HL-60 (cell line): Measurements from ENCODE around the gene HYDIN.

Experiments used
- GABPA ChIP-seq: IDR thresholded peaks from 2 replicates; pipeline ENCODE4 v1.6.1; 2012; ENCODE audit warnings: low read depth
- POLR2AphosphoS5 ChIP-seq: IDR thresholded peaks from 2 replicates; pipeline ENCODE4 v1.6.1; 2012; ENCODE audit warnings: low read depth
- TF ChIP-seq, protein P1 (sequence below): IDR thresholded peaks from one replicate; pipeline ENCODE4 v1.5.1; 2011; ENCODE audit warnings: low read length, control low read depth, inconsistent platforms; ENCODE audit not compliant: insufficient read depth
- TF ChIP-seq, protein P2 (sequence below): IDR thresholded peaks from 2 replicates; pipeline ENCODE4 v1.6.1; 2012; ENCODE audit warnings: low read depth; ENCODE audit not compliant: insufficient replicate concordance

- TF ChIP-seq, protein P1, sequence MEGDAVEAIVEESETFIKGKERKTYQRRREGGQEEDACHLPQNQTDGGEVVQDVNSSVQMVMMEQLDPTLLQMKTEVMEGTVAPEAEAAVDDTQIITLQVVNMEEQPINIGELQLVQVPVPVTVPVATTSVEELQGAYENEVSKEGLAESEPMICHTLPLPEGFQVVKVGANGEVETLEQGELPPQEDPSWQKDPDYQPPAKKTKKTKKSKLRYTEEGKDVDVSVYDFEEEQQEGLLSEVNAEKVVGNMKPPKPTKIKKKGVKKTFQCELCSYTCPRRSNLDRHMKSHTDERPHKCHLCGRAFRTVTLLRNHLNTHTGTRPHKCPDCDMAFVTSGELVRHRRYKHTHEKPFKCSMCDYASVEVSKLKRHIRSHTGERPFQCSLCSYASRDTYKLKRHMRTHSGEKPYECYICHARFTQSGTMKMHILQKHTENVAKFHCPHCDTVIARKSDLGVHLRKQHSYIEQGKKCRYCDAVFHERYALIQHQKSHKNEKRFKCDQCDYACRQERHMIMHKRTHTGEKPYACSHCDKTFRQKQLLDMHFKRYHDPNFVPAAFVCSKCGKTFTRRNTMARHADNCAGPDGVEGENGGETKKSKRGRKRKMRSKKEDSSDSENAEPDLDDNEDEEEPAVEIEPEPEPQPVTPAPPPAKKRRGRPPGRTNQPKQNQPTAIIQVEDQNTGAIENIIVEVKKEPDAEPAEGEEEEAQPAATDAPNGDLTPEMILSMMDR: no peak
- TF ChIP-seq, protein P2, sequence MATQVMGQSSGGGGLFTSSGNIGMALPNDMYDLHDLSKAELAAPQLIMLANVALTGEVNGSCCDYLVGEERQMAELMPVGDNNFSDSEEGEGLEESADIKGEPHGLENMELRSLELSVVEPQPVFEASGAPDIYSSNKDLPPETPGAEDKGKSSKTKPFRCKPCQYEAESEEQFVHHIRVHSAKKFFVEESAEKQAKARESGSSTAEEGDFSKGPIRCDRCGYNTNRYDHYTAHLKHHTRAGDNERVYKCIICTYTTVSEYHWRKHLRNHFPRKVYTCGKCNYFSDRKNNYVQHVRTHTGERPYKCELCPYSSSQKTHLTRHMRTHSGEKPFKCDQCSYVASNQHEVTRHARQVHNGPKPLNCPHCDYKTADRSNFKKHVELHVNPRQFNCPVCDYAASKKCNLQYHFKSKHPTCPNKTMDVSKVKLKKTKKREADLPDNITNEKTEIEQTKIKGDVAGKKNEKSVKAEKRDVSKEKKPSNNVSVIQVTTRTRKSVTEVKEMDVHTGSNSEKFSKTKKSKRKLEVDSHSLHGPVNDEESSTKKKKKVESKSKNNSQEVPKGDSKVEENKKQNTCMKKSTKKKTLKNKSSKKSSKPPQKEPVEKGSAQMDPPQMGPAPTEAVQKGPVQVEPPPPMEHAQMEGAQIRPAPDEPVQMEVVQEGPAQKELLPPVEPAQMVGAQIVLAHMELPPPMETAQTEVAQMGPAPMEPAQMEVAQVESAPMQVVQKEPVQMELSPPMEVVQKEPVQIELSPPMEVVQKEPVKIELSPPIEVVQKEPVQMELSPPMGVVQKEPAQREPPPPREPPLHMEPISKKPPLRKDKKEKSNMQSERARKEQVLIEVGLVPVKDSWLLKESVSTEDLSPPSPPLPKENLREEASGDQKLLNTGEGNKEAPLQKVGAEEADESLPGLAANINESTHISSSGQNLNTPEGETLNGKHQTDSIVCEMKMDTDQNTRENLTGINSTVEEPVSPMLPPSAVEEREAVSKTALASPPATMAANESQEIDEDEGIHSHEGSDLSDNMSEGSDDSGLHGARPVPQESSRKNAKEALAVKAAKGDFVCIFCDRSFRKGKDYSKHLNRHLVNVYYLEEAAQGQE: no peak
- TF ChIP-seq POLR2AphosphoS5 (no peak), GABPA (no peak)
These were observed 1.2 kb downstream of the HYDIN start for GRCh38 chr16:71229344-71229743.
